HepG2 (cell line): ENCODE results near the gene GPR33. TPM values are rescaled to one million over a fixed set of nuclear protein-coding genes. Genes with fewer than 3 reads are reported as not detected.

Source experiments
- ADNP ChIP-seq: sonication (generic); formaldehyde crosslinking; IDR thresholded peaks from 2 replicates; pipeline ENCODE4 v1.4.0; 2020; ENCODE audit warnings: missing genetic modification reagents
- CBX5 ChIP-seq: sonication (generic); formaldehyde crosslinking; IDR thresholded peaks from 2 replicates; pipeline ENCODE4 v1.4.0; 2020; ENCODE audit warnings: missing genetic modification reagents, borderline replicate concordance
- ELF3 ChIP-seq: IDR thresholded peaks from 2 replicates; pipeline ENCODE4 v1.6.1; 2016; ENCODE audit warnings: missing genetic modification reagents, missing compliant biosample characterization
- FOXJ3 ChIP-seq: sonication (generic); formaldehyde crosslinking; IDR thresholded peaks from 2 replicates; pipeline ENCODE4 v1.4.0; 2020; ENCODE audit warnings: missing genetic modification reagents, mild to moderate bottlenecking, borderline replicate concordance
- HNRNPLL ChIP-seq: fragments of 200-400 bp; formaldehyde crosslinking; IDR thresholded peaks from 2 replicates; pipeline ENCODE4 v1.6.1; 2017; ENCODE audit warnings: mild to moderate bottlenecking, low read depth, low read length; ENCODE audit not compliant: poor library complexity, severe bottlenecking
- NFIB ChIP-seq: sonication (generic); formaldehyde crosslinking; IDR thresholded peaks from 2 replicates; pipeline ENCODE4 v1.9.0; 2021; ENCODE audit warnings: missing genetic modification reagents, mild to moderate bottlenecking, borderline replicate concordance
- NFRKB ChIP-seq: fragments of 450-650 bp; IDR thresholded peaks from 2 replicates; pipeline ENCODE4 v1.6.1; 2017
- NR2C2 ChIP-seq: sonication (generic); formaldehyde crosslinking; IDR thresholded peaks from 2 replicates; pipeline ENCODE4 v1.4.0; 2020; ENCODE audit warnings: missing genetic modification reagents, mild to moderate bottlenecking, moderate library complexity, borderline replicate concordance
- RFX1 ChIP-seq: fragments of 450-650 bp; IDR thresholded peaks from 2 replicates; pipeline ENCODE4 v1.6.1; 2017
- SMARCC2 ChIP-seq: fragments of 450-650 bp; IDR thresholded peaks from 2 replicates; pipeline ENCODE4 v1.6.1; 2017; ENCODE audit warnings: antibody characterized with exemption, mild to moderate bottlenecking
- TBL1XR1 ChIP-seq: fragments of 150-350 bp; IDR thresholded peaks from 2 replicates; pipeline ENCODE4 v1.6.1; 2014; ENCODE audit warnings: borderline replicate concordance, low read length; ENCODE audit not compliant: partially characterized antibody
- ZNF121 ChIP-seq: sonication (generic); formaldehyde crosslinking; IDR thresholded peaks from 2 replicates; pipeline ENCODE4 v1.5.0; 2020; ENCODE audit warnings: mild to moderate bottlenecking, missing genetic modification reagents
- ZNF17 ChIP-seq: sonication (generic); formaldehyde crosslinking; IDR thresholded peaks from 2 replicates; pipeline ENCODE4 v1.5.0; 2020; ENCODE audit warnings: mild to moderate bottlenecking, missing genetic modification reagents
- ZNF460 ChIP-seq: sonication (generic); formaldehyde crosslinking; IDR thresholded peaks from 2 replicates; pipeline ENCODE4 v1.5.1; 2020; ENCODE audit warnings: missing genetic modification reagents, mild to moderate bottlenecking, borderline replicate concordance
- polyA plus RNA-seq, 8 experiments: library from polyadenylated mRNA; depleted of rRNA in 3 of 8; stranded (reverse) in 7 of 8; unstranded in 1 of 8; fragments of >200 nt; fragmentation: Illumina TruSeq in 4 of 8; extraction: Trizol in 4 of 8; gene quantifications; 2 replicates each; pipeline versions ENCODE4 v1.2.1 to v1.2.3, GENCODE V29; 2011 to 2016; ENCODE audit warnings: low read depth in 4 of 8, missing spikeins in 1 of 8, mixed read lengths in 1 of 8; ENCODE audit not compliant: insufficient read depth in 1 of 8
- total RNA-seq, 5 experiments: library from RNA; depleted of rRNA; stranded (reverse); fragments of >200 nt; fragmentation: Illumina TruSeq; extraction: Trizol; gene quantifications; 2 replicates each; pipeline ENCODE4 v1.2.3, GENCODE V29; 2016; ENCODE audit warnings: low read depth in 1 of 5
- TF ChIP-seq, protein P1 (sequence below): sonication (generic); formaldehyde crosslinking; IDR thresholded peaks from 2 replicates; pipeline ENCODE4 v1.4.0; 2020; ENCODE audit warnings: missing genetic modification reagents
- TF ChIP-seq, protein P2 (sequence below): sonication (generic); formaldehyde crosslinking; IDR thresholded peaks from 2 replicates; pipeline ENCODE4 v1.4.0; 2020; ENCODE audit warnings: missing genetic modification reagents, borderline replicate concordance

GPR33 gene
- total and polyA plus RNA-seq, 2 of the 13 experiments (the other 11 are each of a cell fraction or from before 2014, with no cell fraction given), result not detected

DNA sequence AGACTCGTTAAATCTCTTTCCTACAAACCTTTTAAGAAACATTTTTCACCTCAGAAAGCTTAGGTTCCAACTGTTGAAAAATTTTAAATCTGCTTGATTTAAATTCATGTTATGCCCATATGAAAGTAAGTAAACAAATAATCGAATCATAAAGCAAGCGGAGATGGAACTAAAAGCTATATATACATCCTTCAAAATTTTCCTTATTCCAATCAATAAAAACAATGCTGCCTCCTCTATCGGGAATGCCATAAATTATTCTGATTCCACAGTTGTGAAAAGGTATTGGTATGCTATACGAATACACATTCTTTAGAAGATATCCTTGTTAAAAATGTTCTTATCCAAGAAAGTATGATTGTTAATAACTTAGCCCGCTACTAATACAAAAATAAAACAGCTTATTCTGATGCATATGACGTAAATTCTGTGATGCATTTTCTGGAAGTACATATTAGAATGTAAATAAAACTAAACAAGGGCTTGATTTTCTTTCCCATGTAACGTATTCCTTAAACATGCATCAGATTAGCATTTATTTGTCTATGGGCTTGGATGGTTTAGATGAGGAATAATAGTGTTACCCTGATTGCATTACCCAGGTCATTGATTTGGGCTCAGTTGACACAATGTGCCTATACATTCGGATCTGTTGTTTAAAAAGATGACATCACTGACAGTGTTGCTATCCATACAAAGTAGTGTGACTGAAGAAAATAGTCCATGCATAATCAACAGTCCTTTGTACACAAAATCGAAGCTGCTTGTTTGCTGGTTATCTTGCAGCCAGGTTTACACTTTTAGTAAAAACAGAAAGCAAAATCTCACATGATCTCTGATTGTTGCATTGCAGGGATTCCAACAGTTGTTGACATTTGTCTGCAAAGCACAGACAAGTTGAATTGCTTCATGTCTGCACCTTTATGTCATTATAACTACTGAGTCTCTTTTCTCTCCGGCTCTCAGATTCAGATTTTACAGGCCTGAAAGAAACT, 29.9 kb downstream of the GPR33 start (continued):
- TF ChIP-seq ZNF121 (CRISPR knock-in tag) (no peak), RFX1 (no peak), HNRNPLL (no peak), ELF3 (CRISPR knock-in tag) (peak; percentile 66), CBX5 (CRISPR knock-in tag) (no peak), TBL1XR1 (peak; percentile 94), NFIB (no peak), ADNP (CRISPR knock-in tag) (no peak), NFRKB (no peak), SMARCC2 (0 out of 2 replicates have a peak, but pooled peaks have one; percentile 48), ZNF17 (CRISPR knock-in tag) (no peak; the same call in 1 of the 2 replicates), ZNF460 (CRISPR knock-in tag) (no peak), NR2C2 (no peak), FOXJ3 (CRISPR knock-in tag) (peak; percentile 81)
- TF ChIP-seq, protein P1, sequence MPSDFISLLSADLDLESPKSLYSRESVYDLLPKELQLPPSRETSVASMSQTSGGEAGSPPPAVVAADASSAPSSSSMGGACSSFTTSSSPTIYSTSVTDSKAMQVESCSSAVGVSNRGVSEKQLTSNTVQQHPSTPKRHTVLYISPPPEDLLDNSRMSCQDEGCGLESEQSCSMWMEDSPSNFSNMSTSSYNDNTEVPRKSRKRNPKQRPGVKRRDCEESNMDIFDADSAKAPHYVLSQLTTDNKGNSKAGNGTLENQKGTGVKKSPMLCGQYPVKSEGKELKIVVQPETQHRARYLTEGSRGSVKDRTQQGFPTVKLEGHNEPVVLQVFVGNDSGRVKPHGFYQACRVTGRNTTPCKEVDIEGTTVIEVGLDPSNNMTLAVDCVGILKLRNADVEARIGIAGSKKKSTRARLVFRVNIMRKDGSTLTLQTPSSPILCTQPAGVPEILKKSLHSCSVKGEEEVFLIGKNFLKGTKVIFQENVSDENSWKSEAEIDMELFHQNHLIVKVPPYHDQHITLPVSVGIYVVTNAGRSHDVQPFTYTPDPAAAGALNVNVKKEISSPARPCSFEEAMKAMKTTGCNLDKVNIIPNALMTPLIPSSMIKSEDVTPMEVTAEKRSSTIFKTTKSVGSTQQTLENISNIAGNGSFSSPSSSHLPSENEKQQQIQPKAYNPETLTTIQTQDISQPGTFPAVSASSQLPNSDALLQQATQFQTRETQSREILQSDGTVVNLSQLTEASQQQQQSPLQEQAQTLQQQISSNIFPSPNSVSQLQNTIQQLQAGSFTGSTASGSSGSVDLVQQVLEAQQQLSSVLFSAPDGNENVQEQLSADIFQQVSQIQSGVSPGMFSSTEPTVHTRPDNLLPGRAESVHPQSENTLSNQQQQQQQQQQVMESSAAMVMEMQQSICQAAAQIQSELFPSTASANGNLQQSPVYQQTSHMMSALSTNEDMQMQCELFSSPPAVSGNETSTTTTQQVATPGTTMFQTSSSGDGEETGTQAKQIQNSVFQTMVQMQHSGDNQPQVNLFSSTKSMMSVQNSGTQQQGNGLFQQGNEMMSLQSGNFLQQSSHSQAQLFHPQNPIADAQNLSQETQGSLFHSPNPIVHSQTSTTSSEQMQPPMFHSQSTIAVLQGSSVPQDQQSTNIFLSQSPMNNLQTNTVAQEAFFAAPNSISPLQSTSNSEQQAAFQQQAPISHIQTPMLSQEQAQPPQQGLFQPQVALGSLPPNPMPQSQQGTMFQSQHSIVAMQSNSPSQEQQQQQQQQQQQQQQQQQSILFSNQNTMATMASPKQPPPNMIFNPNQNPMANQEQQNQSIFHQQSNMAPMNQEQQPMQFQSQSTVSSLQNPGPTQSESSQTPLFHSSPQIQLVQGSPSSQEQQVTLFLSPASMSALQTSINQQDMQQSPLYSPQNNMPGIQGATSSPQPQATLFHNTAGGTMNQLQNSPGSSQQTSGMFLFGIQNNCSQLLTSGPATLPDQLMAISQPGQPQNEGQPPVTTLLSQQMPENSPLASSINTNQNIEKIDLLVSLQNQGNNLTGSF (CRISPR knock-in tag), result no peak
- TF ChIP-seq, protein P2, sequence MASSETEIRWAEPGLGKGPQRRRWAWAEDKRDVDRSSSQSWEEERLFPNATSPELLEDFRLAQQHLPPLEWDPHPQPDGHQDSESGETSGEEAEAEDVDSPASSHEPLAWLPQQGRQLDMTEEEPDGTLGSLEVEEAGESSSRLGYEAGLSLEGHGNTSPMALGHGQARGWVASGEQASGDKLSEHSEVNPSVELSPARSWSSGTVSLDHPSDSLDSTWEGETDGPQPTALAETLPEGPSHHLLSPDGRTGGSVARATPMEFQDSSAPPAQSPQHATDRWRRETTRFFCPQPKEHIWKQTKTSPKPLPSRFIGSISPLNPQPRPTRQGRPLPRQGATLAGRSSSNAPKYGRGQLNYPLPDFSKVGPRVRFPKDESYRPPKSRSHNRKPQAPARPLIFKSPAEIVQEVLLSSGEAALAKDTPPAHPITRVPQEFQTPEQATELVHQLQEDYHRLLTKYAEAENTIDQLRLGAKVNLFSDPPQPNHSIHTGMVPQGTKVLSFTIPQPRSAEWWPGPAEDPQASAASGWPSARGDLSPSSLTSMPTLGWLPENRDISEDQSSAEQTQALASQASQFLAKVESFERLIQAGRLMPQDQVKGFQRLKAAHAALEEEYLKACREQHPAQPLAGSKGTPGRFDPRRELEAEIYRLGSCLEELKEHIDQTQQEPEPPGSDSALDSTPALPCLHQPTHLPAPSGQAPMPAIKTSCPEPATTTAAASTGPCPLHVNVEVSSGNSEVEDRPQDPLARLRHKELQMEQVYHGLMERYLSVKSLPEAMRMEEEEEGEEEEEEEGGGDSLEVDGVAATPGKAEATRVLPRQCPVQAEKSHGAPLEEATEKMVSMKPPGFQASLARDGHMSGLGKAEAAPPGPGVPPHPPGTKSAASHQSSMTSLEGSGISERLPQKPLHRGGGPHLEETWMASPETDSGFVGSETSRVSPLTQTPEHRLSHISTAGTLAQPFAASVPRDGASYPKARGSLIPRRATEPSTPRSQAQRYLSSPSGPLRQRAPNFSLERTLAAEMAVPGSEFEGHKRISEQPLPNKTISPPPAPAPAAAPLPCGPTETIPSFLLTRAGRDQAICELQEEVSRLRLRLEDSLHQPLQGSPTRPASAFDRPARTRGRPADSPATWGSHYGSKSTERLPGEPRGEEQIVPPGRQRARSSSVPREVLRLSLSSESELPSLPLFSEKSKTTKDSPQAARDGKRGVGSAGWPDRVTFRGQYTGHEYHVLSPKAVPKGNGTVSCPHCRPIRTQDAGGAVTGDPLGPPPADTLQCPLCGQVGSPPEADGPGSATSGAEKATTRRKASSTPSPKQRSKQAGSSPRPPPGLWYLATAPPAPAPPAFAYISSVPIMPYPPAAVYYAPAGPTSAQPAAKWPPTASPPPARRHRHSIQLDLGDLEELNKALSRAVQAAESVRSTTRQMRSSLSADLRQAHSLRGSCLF (CRISPR knock-in tag), result no peak
